Glutamatergic neuron (in vitro differentiated cells): ENCODE results near the gene KLHL40. TPM values are rescaled to one million over a fixed set of nuclear protein-coding genes. Genes with fewer than 3 reads are reported as not detected.

Source experiments
- DNase-seq: peaks from one replicate; pipeline ENCODE4 v3.0.0; 2022
- H3K27ac Mint-ChIP-seq: one replicate; pipeline ENCODE4 v1.8.0; 2020; ENCODE audit warnings: mild to moderate bottlenecking, mixed read lengths, inconsistent platforms; ENCODE audit not compliant: unreplicated experiment
- H3K27me3 Mint-ChIP-seq: one replicate; pipeline ENCODE4 v1.8.0; 2020; ENCODE audit warnings: mild to moderate bottlenecking, moderate library complexity, mixed read lengths, inconsistent platforms; ENCODE audit not compliant: unreplicated experiment
- H3K36me3 Mint-ChIP-seq: one replicate; pipeline ENCODE4 v1.8.0; 2020; ENCODE audit warnings: mild to moderate bottlenecking, mixed read lengths, inconsistent platforms; ENCODE audit not compliant: unreplicated experiment
- H3K4me1 Mint-ChIP-seq: one replicate; pipeline ENCODE4 v1.8.0; 2020; ENCODE audit warnings: mild to moderate bottlenecking, low read depth, mixed read lengths, inconsistent platforms; ENCODE audit not compliant: unreplicated experiment
- H3K4me3 Mint-ChIP-seq: one replicate; pipeline ENCODE4 v1.8.0; 2020; ENCODE audit warnings: mild to moderate bottlenecking, mixed read lengths, inconsistent platforms; ENCODE audit not compliant: unreplicated experiment
- H3K9me3 Mint-ChIP-seq: one replicate; pipeline ENCODE4 v1.8.0; 2020; ENCODE audit warnings: mild to moderate bottlenecking, moderate library complexity, mixed read lengths, inconsistent platforms; ENCODE audit not compliant: unreplicated experiment
- total RNA-seq: library from RNA; stranded (reverse); fragmentation: NEBNext Ultra II Directional; extraction: Animal tissue kit (Norgen Biotek cat#: 25700); gene quantifications from one replicate; pipeline ENCODE4 v1.2.1, GENCODE V29; 2021; ENCODE audit not compliant: unreplicated experiment
- TF ChIP-seq, protein P1 (sequence below): fragments of 200-600 bp; sonication (generic); IDR thresholded peaks from one replicate; pipeline ENCODE4 v1.5.0; 2021; ENCODE audit not compliant: partially characterized antibody, unreplicated experiment

The KLHL40 gene
- total RNA-seq, 1 donor from 2014 or later, result 0.44 TPM

DNA sequence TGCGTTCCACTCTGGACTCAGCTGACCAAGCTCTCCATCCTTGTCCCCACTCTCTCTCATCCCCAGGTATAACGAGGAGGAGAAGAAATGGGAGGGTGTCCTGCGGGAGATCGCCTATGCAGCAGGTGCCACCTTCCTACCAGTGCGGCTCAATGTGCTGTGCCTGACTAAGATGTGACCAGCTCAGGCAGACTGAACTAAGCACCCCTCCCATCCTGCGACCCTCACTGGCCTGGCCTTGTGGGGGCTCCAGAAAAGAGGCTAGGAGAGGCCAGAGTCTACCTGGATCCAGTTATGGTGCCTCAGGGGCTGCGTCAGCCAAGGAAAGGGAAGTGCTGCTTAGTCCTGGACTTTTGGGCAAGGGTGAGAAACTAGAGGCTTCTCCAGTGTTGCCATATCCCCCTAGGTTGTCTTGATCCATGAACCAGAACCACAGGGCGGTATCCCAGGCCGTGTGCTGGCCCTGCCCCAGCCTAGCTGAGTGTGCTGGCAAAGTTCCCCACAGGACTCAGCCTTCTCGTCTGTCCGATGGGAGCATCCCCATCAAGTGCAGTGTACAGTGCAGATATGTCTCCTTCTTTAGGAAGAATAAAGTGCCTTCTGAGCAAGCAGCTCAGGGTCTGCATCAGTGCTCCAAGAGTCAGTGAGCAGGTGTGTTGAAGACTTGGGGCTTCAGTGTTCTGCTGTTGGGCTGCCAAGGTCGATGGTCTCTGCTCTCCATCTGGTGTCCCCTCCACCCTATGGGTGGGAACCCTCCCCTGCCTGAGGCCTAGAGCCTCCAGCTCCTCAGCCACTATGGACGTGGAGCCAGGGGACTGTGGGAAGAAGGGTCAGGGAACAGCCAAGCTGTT lies 6.7 kb downstream of the KLHL40 start:
- TF ChIP-seq, protein P1, sequence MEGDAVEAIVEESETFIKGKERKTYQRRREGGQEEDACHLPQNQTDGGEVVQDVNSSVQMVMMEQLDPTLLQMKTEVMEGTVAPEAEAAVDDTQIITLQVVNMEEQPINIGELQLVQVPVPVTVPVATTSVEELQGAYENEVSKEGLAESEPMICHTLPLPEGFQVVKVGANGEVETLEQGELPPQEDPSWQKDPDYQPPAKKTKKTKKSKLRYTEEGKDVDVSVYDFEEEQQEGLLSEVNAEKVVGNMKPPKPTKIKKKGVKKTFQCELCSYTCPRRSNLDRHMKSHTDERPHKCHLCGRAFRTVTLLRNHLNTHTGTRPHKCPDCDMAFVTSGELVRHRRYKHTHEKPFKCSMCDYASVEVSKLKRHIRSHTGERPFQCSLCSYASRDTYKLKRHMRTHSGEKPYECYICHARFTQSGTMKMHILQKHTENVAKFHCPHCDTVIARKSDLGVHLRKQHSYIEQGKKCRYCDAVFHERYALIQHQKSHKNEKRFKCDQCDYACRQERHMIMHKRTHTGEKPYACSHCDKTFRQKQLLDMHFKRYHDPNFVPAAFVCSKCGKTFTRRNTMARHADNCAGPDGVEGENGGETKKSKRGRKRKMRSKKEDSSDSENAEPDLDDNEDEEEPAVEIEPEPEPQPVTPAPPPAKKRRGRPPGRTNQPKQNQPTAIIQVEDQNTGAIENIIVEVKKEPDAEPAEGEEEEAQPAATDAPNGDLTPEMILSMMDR, result no peak
- Mint-ChIP-seq H3K27ac (no peak overlapping the region), H3K4me3 (no peak overlapping the region), H3K9me3 (peaks cover 12% of the 10 kb centered on the region), H3K27me3 (peaks cover 7% of the 10 kb centered on the region), H3K36me3 (no peaks in the 10 kb centered on the region), H3K4me1 (peaks cover 32% of the 10 kb centered on the region)
- no peak for DNase-seq

DNA sequence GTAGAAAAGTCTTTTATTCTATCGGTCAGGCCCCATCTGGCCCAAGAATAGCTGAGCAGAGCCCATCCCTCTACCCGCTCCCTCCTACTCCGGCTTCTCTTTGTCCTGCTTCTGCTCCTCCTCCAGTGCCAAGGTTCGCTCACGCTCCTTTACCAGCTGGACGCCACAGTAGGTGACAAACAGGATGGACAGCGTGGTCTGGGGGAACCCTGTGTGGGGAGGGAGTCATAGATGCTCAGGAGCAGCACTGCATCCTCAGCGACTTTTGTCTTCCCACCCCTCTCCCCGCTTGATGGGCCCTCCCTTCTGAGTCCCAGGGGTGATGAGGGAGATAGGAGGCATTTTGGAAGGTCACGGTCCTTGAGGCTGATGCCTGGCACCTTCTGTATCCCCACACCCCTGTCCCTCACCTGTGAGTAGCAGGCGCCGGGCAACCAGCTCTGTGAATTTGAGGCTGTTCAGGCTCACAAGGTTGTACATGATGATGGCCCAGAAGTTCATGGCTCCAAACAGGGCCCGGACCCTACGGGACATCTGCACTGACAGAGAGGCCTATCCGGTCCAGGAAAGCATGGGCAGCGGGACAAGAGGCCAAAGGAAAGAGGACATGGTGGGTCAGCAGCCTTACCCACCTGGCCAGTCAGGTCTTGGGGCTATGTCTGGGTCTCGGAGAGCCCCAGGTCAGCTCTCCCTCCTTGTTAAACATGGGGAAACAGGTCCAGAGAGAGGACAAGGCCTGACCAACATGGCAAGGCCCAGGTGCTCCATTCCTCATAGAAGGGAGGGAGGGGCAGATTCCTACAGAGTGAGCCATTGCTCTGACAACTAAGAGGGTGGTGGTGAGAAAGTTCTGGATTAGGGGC lies 7.6 kb downstream of the KLHL40 start:
- H3K27me3 Mint-ChIP-seq, result peaks cover 9% of the 10 kb centered on the region
- no peaks in the 10 kb centered on the region for H3K36me3 Mint-ChIP-seq
- H3K27ac Mint-ChIP-seq, result no peak overlapping the region
- H3K9me3 Mint-ChIP-seq, result peaks cover 7% of the 10 kb centered on the region
- TF ChIP-seq, protein P1, result no peak
- peaks cover 29% of the 10 kb centered on the region for H3K4me1 Mint-ChIP-seq
- H3K4me3 Mint-ChIP-seq, result no peak overlapping the region
- no peak for DNase-seq

DNA sequence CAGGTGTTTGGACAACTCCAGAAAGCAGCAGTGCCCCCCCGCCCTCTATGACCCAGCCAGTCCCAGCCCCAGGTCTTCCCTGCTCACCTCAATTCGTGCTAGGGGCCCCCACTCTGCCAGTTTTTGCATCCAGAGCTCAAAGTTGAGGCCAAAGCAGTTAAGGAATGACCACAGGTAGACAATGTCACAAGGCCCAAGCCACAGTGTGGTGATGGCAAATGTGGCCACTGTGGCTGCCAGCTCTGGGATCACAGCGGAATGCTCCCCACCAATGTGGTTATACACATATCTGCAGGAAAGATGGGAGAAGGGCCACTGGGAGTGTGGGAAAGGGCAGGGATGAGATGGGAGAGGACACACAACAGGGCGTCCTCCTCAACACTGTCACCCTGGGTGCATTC lies 8.2 kb downstream of the KLHL40 start:
- TF ChIP-seq, protein P1, result no peak
- Mint-ChIP-seq H3K36me3 (no peaks in the 10 kb centered on the region), H3K27ac (no peak overlapping the region), H3K9me3 (peaks cover 9% of the 10 kb centered on the region), H3K4me1 (peaks cover 27% of the 10 kb centered on the region), H3K4me3 (no peak overlapping the region), H3K27me3 (peaks cover 12% of the 10 kb centered on the region)
- no peak for DNase-seq

DNA sequence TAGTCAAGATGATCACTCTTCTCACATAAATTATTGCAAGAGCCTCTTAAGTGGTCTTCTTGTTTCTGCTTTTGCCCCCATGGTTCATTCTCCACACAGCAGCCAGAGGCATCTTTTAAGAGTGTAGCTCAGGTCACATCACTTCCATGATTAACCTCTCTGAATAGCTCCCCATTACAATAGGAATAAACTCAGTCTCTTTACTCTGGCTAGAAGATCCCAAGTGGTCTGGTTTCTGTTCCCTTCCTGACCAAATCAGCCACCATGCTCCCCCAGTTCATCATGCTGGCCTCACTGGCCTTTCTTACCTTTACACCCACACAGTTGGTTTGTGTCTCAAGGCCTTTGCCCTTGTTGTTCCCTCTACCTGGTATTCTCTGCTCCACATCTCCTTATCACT lies 9.0 kb downstream of the KLHL40 start:
- no peak for DNase-seq
- TF ChIP-seq, protein P1, result no peak
- Mint-ChIP-seq H3K27ac (no peak overlapping the region), H3K9me3 (peaks cover 7% of the 10 kb centered on the region), H3K4me3 (no peak overlapping the region), H3K4me1 (peaks cover 23% of the 10 kb centered on the region), H3K27me3 (peaks cover 13% of the 10 kb centered on the region), H3K36me3 (no peaks in the 10 kb centered on the region)
